HFF-Myc (cell line): ENCODE results near the gene SOD3.

Experiments used
- DNase-seq: peaks from one replicate; pipeline ENCODE4 v3.0.0-alpha.2; 2011; ENCODE audit warnings: low read depth; ENCODE audit errors: extremely low read depth
- H3K4me3 ChIP-seq: replicated peaks from 2 replicates; pipeline ENCODE4 v1.5.1; 2011; ENCODE audit warnings: low read depth, mild to moderate bottlenecking, control low read depth, low read length
- CTCF ChIP-seq: IDR thresholded peaks from 2 replicates; pipeline ENCODE4 v1.5.1; 2012; ENCODE audit warnings: mild to moderate bottlenecking, low read depth, low read length, control low read depth; ENCODE audit errors: missing control alignments

The SOD3 gene

GRCh38 chr4:24781999-24782745 lies 13.2 kb upstream of the SOD3 start:
- DNase-seq: no peak
- no peak overlapping the region for H3K4me3 ChIP-seq
- no peak for TF ChIP-seq CTCF

DNA sequence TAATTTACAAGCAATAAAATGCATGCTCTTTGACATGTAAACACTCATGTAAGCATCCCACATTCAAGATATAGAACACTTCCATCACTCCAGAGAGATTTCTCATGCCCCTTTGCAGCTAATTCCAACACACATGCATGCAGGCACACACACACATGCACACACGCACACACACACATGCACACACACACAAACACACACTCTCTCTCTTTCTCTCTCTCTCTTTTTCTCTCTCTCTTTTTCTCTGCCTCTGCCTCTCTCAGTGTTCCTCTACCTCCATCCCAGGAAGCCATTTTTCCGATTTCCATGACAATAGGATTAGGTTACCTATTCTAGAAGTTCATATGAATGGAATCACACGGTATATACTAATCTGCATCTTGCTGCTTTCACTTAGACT lies 11.9 kb upstream of the SOD3 start:
- no peak for TF ChIP-seq CTCF
- H3K4me3 ChIP-seq: no peak overlapping the region
- no peak for DNase-seq

GRCh38 chr4:24791043-24791442 lies 4.3 kb upstream of the SOD3 start:
- DNase-seq: no peak
- TF ChIP-seq CTCF: no peak
- H3K4me3 ChIP-seq: no peak overlapping the region

- TF ChIP-seq CTCF: no peak
- H3K4me3 ChIP-seq: no peak overlapping the region
- DNase-seq: no peak
Observed at GRCh38 chr4:24792552-24792951, 2.8 kb upstream of the SOD3 start.

GRCh38 chr4:24793219-24794005 lies 2.0 kb upstream of the SOD3 start:
- no peak overlapping the region for H3K4me3 ChIP-seq
- peak; percentile 42 for TF ChIP-seq CTCF
- no peak for DNase-seq

GRCh38 chr4:24794051-24794450 lies 1.3 kb upstream of the SOD3 start:
- DNase-seq: no peak
- H3K4me3 ChIP-seq: no peak overlapping the region
- no peak for TF ChIP-seq CTCF
